ENCODE data around the gene BCAR3.
"Not testable (repeated sequence)": the region's sequence is repeated elsewhere in the genome, so short reads cannot be mapped to it uniquely, and the experiment has no call there.

The BCAR3 gene

GRCh38 chr1:93704052-93704451 lies 22.4 kb upstream of the BCAR3 start:
- DNase-seq: no peak

GRCh38 chr1:93703643-93704042 lies 22.0 kb upstream of the BCAR3 start:
- no peak for DNase-seq

- no peak for DNase-seq
These were observed 21.2 kb upstream of the BCAR3 start for GRCh38 chr1:93702828-93703183.

DNA sequence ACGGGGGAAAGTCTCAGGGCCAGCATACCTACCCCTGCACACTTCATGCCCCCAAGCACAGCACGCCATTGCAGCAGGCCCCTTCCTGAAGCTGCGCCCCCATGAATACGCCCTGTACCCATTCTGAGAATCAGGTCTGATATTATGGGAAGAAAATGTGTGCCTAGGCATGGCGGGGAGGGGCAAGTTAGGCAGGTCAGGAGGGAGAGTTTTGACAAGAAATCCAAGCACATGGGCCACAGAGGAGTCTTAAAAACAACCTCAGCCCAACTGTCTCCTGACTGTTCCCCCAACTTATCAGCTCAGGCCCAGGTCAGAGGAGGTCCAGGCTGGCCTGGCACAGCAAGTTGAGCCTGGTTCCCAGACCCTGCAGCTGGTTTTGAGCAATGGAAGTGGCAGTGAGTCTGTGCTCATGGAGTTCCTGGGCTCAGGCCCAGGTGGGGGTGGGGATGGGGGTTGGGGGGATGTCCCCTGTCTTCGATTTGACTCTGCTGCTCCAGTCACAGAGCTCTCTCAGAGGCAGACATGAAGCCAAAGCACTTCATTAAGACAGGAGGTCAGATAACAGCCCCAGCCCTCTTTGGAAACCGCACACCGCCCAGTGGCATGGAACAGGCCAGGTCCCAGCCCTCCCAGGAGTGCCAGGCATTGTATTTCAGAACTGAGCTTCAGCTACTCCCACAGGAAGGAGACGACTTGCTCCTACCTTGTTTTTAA lies 20.6 kb upstream of the BCAR3 start:
- peak; percentile 86 for DNase-seq

GRCh38 chr1:93701629-93702028 lies 20.0 kb upstream of the BCAR3 start:
- DNase-seq: peak; percentile 75

GRCh38 chr1:93700532-93701469 lies 19.2 kb upstream of the BCAR3 start:
- no peak for DNase-seq

DNA sequence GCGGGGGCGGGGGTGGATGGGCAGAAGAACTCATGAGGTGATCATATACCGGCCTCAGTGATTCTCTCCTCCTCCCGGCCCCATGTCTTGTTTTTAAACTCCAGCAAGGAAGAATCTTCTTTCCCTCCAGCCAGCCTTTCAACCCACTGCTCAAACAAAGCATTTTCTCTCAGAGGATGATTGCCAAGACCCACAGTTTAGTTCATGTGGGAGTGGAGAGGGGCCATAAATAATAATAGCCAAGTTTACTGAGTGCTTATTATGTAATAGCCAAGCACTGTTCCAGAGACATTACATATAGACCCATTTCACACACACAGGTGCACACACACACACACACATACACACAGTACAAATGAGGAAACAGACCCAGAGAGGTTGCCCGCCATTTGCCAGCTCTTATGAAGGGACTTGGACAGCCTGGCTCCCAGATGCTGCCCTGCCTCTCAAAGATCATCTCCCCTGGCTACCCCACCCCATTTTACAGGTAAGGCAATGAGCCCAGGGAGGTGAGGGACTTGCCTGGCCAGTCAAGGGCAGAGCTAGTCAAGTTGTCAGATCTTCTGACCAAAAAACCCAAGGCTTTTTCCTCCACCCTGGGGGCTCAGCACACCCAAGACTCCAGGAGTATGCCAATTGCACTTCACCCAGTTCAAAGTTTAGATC lies 18.0 kb upstream of the BCAR3 start:
- DNase-seq: no peak

GRCh38 chr1:93699049-93699384 lies 17.4 kb upstream of the BCAR3 start:
- no peak for DNase-seq

DNA sequence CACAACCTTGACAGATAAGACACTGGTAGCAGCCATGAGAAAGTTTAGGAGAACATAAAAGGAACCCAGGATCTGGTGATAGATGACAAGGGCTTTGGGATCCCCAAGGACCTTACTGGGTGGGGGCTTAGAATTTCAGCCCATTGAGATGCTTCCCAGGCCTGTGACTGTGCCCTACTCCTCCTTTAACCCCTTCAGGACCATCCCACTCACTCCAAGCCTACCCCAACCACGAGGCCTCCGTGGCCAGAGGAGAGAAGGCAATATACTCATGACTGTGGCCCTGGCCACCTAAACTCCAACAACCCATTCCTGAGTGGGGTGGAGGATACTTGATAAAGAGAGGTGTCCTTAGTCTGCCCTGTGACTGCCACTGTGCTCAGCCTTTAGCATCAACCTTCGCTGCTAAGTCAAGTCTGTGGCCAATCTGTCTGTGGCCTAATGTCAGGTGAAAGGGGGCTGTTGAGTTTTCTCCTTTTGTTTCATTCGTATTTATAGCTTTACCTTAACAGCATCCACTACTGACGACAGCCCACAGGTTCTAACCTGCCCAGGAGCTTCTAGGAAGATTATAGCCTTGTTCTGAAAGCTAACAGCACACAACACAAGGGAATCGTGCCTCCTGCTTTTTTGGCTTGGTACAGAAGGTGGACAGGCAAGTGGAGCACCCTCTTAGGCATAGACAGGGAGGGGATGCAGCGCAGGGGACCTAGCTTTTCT lies 16.9 kb upstream of the BCAR3 start:
- no peak for DNase-seq

GRCh38 chr1:93697566-93697965 lies 15.9 kb upstream of the BCAR3 start:
- DNase-seq: not testable (repeated sequence)

DNA sequence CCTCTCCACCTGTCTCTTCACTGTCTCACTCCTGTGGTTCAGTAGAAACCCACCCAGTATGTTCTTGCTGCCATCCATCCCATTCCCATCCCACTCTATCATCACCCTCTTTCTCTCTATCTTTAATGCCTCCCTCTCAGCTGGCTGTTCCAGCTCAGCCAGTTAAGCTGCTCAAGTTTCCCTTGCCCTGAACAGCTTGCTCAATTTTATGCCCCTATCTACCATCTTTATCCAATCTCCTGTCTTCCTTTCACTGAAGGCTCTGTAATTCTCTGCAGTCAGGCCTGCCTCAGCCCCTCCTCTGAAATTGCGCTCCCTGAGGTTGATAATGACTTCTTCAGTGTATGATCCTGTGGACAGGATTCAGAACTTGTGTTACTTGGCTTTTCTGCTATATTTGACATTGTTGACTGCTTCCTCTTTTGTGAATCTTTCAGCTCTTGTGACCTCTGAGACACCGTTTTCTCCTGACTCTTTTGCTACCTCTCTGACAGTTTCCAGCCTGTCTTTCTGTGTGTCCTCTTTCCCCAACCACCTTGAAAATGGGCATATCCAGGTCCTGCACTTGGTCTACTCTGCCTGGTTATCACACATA lies 13.9 kb upstream of the BCAR3 start:
- DNase-seq: no peak

DNA sequence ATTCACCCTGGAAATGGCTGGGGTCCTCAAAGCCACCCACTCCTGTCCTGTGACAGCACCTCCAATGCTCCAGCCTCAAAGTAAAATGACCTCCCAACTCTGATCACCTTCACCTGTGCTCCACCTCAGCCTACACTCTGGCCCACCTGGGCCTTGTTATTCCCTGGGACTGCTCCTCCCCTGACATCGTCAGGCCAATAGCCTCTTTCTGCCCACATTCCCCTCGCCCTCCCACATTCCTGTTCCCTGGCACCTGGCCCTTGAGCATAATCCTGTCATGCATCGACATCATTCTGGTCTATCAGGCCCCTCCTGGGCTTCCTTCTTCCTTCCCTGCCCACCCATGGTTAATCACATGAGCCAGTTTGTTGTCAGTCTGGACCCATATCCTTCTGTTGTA lies 13.2 kb upstream of the BCAR3 start:
- no peak for DNase-seq

- no peak for DNase-seq
These were observed 12.4 kb upstream of the BCAR3 start for GRCh38 chr1:93694039-93694438.

GRCh38 chr1:93692983-93693591 lies 11.4 kb upstream of the BCAR3 start:
- no peak for DNase-seq

- DNase-seq: no peak
These were observed 10.8 kb upstream of the BCAR3 start for GRCh38 chr1:93692451-93692861.

- DNase-seq: no peak
These were observed 10.4 kb upstream of the BCAR3 start for GRCh38 chr1:93692026-93692425.

DNA sequence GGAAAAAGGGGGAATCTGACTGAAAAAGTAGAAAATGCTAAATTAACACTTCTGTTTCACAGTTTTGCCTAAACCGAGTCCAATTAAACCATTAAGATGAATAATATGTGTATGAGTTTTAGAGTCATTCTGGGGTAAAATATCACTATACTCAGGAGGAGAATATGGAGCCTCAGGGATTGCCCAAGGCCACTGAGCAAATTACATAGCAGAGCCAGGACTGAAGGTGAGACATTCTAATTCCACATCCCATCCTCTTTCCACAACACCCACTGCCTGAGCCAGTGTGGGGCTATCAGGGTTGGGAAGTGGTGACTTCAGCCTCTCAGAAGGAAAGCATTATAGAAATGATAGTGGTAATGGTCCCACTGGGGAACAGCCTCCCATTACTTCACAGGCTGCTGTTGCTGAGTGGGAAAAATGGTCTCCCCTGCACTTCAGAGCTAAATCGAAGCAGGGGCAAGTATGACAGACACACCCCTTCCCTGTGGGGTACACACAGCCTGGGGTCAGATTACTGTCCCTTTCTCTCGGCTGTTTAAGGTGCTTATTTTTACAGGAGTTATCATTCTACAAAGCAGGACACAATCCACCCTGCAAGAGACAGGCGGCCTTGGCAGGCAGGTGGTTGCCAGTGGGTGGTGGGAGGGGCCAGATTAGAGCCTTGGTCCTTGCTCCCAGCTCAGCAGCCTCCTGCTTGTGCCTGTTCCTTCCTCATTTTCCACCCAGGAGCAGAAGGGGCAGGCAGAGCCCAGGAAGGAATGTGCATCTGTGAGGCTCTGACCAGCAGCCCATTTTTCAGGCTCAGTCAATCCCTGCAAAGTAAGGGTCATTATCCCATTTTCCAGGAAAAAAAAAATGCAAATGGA lies 9.5 kb upstream of the BCAR3 start:
- no peak for DNase-seq

DNA sequence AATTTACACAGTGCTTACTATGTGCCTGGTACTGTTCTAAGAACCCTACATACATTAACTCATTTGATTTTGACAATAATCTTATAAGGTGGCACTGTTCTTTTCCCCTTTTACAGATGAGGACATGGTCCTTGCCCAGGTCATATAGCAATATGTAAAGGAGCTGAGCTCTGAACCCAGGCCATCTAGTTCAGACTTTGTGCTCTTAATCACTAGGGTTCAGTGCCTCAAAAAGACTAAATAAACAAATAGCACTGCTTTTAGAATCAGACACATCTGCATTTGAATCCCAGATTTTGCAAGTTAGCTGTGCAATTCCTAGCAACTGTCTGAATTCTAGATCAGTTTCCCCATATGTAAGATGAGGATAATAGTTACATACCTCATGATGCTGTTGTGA lies 8.7 kb upstream of the BCAR3 start:
- DNase-seq: no peak

DNA sequence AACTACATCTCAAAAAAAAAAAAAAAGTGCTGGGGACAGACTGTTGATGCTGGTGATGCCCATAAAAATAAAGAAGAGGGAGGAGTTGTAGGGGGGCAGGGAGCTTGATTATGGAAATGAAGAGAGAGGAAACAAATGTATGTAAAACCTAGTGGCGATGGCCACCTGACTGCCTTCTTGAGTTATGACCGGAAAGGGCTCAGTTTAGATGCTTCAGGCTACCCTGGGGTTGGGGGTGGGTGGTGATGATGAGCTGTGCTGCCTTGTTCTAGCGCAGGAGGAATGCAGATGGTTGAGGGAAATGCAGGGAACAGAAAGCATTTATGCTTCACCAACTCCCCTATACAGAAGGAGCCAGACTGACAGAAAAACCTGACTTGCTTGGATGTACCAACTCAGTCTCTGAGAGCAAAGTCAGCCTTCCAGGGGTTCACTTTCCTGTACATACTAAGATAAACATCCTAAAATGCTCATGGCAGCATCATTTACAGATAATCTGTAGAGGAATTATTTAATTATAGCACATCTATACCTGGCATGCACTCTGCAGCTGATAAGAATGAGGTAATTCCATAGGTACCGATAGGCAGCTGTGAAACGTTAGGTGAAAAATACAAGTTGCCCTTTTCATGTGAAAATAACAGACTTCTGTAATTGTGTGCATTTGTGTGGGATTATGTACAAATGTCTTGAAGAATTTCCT lies 8.0 kb upstream of the BCAR3 start:
- no peak for DNase-seq

DNA sequence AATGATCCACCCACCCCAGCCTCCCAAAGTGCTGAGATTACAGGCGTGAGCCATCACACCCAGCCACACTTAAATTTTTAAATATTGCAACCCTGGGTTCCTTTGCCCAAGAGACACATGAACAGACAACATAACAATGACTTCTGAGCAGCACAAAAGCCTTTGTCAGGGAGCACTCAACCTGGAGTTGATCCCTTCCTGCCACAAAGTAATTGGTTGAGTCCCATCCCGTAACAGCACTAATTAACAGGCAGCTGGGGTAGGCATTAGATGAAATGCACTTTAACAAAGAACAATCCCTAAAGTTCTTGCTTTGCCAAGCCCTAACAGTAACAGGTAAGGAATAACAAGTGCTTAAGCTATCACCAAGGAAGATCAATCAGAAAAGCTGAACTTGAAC lies 5.9 kb upstream of the BCAR3 start:
- no peak for DNase-seq

All from NCI-H2029 (cell line).